NT2/D1 (cell line): ENCODE data around the gene PDLIM5.

Source experiments
- SUZ12 ChIP-seq: IDR thresholded peaks from 2 replicates; pipeline ENCODE4 v1.6.1; 2011; ENCODE audit not compliant: insufficient read length, insufficient read depth; ENCODE audit errors: extremely low read depth
- YY1 ChIP-seq: IDR thresholded peaks from 2 replicates; pipeline ENCODE4 v1.6.1; 2011; ENCODE audit not compliant: insufficient read length, insufficient read depth
- ZNF274 ChIP-seq: IDR thresholded peaks from 2 replicates; pipeline ENCODE4 v1.6.1; 2011; ENCODE audit warnings: mild to moderate bottlenecking, low read depth, low read length

DNA sequence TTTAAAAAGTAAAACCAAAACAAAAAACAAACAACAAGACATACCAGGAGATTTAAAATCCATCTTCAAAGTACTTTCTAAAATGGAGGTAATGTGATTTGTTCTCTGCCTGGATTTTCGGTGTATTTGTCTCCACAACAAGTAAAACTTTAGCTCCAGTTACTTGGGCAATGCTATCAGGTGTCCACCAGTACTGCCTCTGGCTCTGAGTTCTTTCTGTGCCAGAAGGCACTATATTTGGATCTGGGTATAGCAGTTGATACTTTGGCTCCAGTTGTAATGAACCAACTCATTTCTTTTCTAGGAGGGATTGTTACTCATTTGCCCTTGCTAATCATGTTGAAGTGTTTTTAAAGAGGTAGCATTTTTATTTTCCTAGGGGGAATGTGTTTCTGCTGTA lies 9.5 kb upstream of the PDLIM5 start:
- TF ChIP-seq SUZ12: no peak
- TF ChIP-seq YY1: no peak
- no peak for TF ChIP-seq ZNF274
